ENCODE results near the gene IQSEC1.

Gene IQSEC1

GRCh38 chr3:12995389-12996180 lies 77.6 kb downstream of the IQSEC1 start:
- DNase-seq = peak; percentile 16

- DNase-seq = peak; percentile 84
These were observed 78.4 kb downstream of the IQSEC1 start for GRCh38 chr3:12994607-12995388.

GRCh38 chr3:12994357-12994606 lies 78.9 kb downstream of the IQSEC1 start:
- no peak for DNase-seq

- peak; percentile 22 for DNase-seq
These were observed 79.5 kb downstream of the IQSEC1 start for GRCh38 chr3:12993517-12994356.

- peak; percentile 15 for DNase-seq
These were observed 80.4 kb downstream of the IQSEC1 start for GRCh38 chr3:12992629-12993516.

GRCh38 chr3:12991861-12992281 lies 81.4 kb downstream of the IQSEC1 start:
- no peak for DNase-seq

GRCh38 chr3:12991481-12991837 lies 81.8 kb downstream of the IQSEC1 start:
- peak; percentile 16 for DNase-seq

- DNase-seq = peak; percentile 13
These were observed 82.3 kb downstream of the IQSEC1 start for GRCh38 chr3:12990781-12991480.

GRCh38 chr3:12990306-12990705 lies 82.9 kb downstream of the IQSEC1 start:
- DNase-seq = peak; percentile 16

- DNase-seq = no peak
These were observed 84.3 kb downstream of the IQSEC1 start for GRCh38 chr3:12988728-12989454.

GRCh38 chr3:12987602-12988001 lies 85.6 kb downstream of the IQSEC1 start:
- peak; percentile 8 for DNase-seq

- peak; percentile 9 for DNase-seq
These were observed 86.2 kb downstream of the IQSEC1 start for GRCh38 chr3:12986986-12987385.

GRCh38 chr3:12986521-12986920 lies 86.7 kb downstream of the IQSEC1 start:
- peak; percentile 15 for DNase-seq

- DNase-seq = peak; percentile 9
These were observed 87.2 kb downstream of the IQSEC1 start for GRCh38 chr3:12986031-12986430.

- no peak for DNase-seq
These were observed 88.1 kb downstream of the IQSEC1 start for GRCh38 chr3:12985148-12985547.

- peak; percentile 60 for DNase-seq
These were observed 89.0 kb downstream of the IQSEC1 start for GRCh38 chr3:12984023-12984823.

GRCh38 chr3:12983319-12983718 lies 89.9 kb downstream of the IQSEC1 start:
- DNase-seq = no peak

GRCh38 chr3:12982619-12983101 lies 90.6 kb downstream of the IQSEC1 start:
- DNase-seq = no peak

- DNase-seq = no peak
These were observed 91.6 kb downstream of the IQSEC1 start for GRCh38 chr3:12981306-12982275.
